Activated T-cell treated with anti-CD3 and anti-CD28 coated beads for 48 hours (primary cell): ENCODE measurements around the gene IL1A.

Experiments used
- DNase-seq: peaks from one replicate; pipeline ENCODE4 v3.0.0-alpha.2; 2020; ENCODE audit warnings: low read depth

IL1A gene

DNA sequence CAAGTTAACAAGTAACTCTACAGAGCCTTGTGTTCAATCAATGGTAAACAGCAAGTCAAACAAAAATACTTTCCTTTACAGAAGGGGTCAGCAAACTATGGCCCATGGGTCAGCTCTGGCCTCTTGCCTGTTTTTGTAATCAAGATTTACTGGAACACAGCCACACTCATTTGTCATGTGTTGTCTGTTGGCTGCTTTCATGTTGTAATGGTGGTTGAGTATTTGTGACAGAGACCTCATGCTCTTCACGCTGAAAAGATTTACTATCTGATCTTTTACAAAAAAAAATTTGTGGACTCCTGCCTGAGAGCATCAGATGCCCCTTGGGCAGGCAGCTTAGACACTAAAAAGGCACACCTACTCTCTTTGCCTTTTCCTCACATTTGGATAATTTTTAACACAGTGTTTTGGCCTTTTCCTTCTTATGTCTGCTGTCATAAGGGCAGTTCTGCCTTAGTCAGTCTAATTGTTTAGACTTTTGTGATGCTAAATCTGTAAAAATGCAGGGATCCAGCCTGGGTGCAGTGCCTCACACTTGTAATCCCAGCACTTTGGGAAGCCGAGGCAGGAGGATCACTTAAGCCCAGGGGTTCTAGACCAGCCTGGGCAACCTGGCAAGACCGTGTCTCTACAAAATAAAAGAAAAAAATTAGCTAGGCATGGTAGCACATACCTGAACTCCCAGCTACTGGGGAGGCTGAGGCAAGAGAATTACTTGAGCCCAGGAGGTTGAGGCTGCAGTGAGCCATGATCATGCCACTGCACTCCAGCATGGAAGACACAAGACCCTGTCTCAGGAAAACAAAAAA, 34.0 kb upstream of the IL1A start:
- DNase-seq = no peak

DNA sequence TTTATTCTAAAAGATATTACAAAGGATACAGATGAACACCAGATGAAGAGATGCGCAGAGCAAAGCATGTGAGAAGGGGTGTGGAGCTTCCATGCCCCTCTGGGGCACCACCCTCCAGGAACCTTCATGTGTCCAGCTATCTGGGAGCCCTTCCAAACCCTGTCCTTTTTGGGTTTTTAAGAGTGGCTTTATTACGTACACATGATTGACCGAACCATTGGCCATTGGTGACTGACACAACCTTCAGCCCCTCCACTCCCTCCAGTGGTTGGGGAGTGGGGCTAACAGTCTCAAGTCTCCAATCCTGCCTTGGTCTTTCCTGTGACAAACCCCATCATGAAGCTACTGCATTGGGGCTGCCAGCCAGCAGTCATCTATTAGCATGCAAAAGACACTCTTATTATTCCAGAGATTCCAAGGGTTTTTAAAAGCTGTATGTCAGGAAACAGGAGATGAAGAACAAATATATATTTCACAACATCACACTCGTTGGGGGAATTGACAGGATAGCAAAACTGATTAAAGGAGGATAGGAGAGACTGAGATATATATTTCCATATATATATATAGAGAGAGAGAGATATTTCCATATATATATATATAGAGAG, 32.9 kb upstream of the IL1A start:
- DNase-seq = no peak

DNA sequence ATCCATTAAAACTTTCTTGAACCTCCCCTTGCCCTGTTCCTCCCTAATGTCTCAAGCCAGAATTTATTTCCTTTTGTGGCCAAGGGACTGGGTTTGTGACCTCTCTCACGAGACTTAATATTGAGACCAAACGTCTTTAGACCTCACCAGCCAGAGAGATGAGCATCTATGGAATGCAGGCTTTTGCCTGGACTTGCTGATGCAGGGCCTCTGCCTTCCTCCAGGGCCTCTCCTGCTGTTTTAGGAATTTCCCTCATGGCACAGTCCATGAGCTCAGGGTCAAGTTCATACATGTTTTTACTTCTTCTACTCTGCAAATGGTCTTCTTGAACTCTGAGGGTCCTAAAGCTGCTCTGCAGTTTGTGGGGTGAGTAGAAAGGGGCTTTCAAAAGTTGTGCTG, 30.0 kb upstream of the IL1A start:
- DNase-seq = no peak

DNA sequence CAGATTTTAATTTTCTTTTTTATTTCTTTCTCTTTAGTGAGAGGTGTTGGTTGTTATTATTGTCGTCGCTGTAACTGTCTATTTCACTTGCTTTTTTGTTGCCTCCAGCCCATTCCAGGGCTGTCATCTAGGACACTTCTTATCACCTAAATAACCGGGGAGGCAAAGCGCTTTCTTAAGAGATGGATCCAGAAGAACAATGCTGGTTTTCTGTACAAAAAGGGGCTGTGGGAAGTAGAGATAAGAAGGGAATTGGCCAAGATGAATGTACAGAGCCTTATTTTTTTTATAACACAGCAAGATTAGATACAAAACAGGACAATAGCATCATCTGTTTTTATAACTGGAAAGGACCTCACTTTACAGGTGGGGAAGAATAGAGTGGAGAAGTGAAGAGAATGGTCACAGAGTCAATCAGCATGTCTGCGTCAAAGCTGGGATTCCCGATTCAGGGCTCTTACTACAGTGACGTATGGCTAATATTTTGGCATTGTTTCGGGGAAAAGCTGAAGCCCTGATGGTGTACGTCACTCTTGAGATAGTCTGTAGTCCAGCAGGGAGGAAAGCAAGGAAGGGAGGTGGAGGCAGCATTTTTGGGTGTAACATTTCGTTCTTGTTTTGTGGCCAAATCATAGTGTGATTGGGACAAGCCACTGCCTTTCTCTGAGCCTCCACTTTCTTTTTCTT, 29.1 kb upstream of the IL1A start:
- no peak for DNase-seq

DNA sequence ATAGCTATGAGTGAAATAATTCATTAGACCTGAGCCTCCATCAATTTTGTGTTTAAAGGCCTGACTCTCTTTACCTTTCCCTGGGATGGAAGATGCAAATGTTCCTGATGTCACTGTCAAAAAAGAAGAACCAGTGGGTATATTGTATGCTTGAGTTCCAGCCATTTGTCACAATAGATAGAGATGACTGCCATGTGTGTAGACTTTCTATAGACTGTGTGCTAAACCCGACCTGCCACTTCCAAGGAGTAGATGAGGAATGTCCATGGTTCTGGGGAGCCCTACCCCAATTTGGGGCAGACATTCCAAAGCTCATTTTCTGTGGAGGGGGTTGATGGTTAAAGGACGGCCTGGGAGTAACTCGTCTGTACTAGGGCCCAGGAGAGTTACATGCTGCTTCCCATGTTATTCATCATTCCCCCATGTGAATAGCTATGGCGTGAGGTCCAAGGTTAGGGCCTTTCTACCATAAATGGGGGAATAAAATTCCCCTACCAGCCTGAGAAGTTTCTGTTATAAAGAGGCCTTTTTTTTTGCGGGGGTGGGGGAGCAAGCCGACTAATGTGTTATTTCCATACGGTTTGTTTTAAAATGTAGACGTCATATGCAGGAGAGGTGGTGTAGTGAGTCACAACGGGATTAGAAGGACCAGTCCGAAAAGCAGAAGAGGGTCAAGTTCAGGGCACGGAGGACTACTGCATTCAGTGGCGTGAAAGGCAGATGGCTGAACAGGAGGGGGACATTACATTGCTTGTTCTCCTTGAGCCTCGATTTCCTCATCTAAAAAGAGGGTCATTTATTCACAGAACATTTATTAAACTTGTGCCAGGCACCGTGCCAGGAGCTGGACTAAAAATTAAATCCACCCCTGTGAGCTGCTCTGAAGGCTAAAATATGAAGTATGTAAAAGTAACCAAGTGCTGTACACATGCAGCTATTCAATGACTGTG, 28.3 kb upstream of the IL1A start:
- no peak for DNase-seq

DNA sequence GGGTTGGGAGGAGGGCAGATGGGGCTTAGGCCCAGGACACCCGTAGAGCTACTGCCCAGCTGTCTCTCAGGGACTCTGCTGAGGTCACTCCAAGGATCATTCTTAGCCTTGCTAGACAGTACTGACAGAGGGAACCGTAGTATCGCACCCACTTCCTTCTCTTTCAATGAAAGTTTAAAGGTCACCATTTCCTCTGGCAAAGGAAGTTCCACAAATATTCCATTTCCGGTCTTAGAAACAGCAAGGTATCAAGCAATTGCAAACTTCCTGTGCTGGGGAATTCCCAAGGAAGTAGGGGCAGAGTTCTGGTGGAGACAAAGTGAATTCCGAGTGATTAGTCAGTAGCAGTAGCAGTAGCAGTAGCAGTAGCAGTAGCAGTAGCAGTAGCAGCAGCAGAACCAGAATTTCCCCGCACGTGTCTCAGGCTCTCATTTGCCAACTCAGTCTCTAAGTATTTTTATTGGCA, 27.6 kb upstream of the IL1A start:
- no peak for DNase-seq

DNA sequence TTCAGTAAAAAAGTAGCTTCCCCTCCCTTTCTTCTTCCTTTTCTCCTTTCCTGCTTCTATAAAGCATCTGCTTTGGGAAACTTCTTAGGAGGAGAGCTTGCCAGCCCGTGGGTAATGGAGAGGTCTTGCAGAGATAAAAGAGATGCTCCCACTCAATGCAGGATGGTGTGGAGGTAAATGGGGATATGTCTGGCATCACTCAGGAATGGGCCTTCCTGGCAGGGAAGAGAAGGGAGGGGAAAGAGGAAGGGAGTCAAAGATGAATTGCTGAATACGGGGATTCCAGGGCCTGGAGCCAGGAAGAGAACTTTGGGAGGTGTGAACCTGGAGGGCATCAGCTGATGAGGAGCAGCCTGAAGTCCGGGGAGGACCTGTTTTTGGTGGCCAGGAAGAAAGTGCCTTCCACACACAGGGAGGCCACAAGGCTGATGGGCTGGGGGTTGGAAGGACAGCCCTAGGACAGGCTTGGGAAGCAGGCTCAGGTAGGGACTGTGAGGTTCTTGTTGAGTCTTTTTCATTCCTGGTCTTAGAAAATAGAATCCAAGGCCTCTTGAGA, 27.1 kb upstream of the IL1A start:
- DNase-seq = no peak

DNA sequence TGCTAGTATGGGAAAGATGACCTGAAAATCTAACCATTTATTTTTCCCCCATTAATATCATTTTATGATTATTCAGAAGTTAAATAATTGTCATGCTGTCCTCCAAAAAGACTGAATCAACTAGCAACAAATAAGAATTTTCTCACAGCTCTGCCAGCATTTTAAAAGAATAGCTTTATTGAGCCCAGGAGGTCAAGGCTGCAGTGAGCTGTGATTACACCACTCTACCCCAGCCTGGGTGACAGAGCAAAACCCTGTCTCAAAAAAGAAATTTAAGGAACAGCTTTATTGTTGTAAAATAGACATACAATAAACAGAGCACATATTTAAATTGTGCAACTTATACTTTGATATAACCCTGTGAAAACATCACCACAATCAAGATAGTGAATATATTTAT, 24.8 kb upstream of the IL1A start:
- DNase-seq = no peak

DNA sequence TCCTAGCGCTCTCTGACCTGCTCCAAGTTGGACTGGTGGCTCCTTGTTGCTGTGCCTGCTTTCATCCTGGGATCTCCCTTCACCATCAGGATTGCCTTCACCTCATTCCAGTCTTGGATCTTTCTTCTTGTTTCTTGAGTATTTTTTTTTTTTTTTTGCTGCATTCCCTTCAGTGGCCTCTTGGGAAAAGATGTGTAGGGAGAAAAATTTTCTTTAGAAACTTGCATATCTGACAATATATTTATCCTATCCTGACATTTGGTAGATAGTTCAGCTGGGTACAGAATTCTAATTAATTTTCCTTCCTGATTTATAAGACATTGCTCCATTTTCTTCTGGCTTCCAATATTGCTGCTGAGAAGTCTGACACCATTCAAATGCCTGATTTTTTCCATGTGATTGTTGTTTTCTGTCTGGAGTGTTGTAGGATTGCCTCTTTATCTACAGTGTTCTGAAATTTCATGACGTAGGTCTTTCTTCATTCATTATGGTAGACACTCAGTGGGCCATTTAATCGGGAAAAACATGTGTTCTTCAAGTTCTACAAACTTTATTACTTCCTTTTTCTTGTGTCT, 23.0 kb upstream of the IL1A start:
- no peak for DNase-seq

DNA sequence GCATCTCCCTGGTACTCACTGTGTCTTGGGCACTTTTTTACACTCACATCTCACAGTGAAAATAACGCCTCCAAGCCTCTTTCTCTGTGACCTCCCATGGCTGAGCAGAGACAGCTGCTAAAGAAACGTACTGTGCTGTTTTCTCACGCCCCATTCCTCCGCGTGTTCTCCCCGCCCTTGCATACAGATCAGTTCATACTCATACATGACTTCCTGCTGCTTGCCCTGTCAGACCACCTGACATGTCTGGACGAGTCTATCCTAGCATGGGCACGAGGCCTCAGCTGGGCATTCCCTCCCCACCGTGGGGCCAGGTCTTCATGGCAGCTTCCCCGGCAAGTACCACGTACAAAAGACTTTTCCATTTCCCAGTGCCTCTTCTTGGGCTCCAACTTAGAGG, 21.2 kb upstream of the IL1A start:
- no peak for DNase-seq

DNA sequence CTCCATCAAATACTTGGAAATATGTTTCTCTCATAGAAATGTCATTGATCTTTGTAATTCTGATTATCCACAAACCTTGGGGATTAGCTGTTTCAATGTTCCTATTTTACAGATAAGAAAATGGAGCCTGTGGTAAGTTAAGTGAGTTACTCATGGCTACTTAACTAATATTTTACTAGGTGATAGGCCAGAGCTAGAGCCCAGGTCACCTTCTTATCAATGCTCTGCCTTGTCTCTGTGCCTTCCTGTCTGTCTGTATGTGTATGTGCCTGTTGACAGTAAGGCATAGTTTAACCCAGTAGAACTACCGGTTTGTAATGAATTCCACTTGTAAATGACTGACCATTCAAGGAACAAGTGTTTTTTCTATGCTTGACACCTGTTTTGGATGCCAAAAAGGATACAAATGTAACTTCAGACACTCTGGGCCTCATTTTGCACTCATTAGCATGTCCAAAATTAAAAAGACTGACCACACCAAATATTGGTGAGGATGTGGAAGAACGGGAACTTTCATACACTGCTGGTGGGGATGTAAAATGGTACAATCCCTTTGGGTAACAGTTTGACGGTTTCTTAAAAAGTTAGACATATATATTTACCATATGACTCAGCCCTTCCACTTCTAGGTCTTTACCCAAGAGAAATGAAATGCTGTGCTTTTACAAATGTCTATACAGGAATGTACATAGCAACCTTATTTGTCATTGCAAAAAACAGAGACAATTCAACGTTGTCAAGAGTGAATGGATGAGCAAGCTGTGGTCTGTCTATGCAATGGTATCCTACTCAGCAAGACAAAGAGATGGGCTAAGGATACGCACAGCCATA, 19.6 kb upstream of the IL1A start:
- DNase-seq = no peak

DNA sequence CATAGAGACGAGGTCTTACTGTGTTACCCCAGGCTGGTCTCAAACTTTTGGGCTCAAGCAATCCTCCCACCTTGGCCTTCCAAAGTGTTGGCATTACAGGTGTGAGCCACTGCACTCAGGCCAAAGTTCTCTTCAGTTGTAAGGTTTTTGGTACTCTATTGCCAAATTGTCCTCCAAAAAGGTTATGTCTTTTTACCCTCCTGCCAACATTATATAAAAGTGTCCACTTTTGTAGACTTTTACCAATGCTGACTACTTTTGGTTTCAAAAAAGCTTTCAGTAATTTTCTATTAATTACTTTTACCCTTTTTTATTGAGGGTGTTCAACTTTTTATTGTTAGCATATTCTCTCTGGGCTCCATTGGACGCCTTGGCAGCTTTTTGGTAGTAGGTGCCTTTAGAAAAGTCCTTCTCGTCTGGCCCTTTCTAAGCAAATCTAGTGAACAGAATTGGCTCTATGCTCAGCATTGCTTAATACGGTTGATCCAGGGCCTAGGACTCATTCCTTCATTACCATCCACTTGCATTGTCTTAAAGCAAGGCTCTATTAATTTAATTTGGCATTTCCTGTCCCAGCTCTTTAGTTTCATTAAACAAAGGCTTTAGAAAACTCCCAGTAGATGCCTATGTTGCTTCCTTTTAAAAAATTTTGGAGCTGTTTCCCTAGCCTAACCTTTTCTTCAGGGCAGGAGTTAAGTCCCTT, 16.7 kb upstream of the IL1A start:
- no peak for DNase-seq

DNA sequence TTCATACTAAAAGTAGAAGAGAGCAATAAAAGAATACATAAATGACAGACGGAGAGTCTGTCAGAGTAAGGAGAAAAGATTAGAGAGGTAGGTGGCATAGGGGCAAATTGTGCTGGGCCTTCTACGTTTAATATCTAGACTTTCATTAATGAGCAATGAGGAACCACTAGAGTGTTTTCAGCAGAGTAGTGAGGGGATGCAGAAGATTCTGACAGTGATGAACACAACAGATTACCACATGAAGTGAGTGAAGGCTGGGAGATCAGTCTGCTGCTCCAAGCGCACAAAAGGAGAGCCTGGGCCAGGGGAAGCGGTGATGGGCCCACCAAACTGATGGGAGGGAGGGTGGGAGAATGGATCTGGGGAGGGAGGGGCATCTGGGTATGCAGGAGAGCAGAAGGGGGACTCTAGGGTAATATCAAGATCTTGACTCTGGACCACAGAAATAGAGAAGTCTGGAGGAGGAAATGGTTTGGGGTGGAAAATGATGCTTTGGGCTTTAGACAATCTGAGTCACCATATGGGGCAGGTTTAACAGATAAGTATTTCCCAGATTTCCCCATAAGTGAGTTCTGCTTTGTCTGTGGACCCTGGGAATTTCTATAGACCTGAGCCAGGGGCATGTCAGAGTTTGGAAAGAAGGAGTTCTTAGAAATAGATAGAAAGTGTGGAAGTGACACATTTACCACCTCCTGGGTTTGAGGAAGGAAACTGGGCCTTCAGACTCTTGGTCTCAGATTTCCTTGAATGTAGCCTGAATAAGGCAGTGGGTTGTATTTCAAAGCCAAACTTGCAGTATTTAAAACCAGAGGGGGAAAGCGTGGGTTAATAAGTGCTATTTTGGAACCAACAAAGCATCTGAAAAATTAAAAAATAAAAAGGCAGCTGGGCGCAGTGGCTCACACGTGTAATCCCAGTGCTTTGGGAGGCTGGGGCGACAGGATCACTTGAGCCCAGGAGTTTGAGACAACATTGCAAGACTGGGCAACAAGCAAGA, 15.0 kb upstream of the IL1A start:
- DNase-seq = no peak

DNA sequence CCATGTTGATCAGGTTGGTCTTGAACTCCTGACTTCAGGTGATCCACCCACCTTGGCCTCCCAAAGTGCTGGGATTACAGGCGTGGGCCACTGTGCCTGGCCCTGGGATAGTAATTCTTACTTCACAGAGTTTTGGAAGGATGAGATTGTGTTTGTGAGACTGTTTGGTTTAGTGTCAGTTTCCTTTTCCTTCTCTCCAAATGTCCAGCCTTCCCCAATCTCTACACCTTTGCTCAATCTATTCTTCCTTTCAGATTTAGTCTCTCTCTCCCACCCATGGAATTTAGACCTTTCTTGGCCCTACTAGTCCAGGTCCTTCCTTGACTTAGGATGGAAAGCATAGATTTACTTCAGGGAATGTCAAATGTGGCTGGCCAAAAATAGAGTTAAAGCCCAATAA, 12.2 kb upstream of the IL1A start:
- DNase-seq = no peak

DNA sequence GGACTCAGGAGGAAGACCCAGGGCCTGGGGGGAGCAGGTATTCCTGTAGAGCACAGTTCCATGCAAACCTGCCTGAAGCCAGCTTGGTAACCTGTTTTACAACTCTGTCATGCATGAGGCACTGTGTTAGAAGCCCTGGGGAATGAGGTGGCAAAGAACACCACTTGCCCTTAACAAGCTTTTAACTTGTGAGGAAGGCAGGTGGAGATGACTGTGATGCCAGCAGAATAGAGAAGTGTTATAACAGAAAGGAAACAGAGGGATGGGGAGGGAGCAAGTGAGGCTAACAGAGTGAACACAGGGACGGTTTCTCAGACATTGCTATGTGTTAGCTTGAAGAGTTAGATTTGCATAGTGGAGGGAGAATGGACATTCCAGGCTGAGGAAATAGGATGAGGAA, 11.5 kb upstream of the IL1A start:
- no peak for DNase-seq

DNA sequence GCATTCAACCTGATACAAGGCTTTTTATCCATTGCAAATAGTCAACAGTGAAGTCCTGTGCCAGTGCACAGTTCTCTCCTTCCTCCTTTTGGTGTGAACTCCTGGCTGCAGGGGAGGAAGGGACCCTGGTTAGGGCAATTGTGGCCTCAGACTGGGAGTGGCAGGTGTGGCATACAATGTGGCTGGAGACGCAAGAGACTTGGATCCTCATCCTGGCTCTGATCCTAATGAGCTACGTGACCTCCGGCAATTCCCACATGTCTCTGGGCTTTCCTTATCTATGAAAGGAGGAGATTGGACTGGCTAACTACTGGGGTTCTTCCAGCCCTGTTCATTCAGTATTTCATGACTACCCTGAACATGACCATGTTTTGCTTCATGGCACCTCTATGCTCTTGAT, 10.5 kb upstream of the IL1A start:
- no peak for DNase-seq

DNA sequence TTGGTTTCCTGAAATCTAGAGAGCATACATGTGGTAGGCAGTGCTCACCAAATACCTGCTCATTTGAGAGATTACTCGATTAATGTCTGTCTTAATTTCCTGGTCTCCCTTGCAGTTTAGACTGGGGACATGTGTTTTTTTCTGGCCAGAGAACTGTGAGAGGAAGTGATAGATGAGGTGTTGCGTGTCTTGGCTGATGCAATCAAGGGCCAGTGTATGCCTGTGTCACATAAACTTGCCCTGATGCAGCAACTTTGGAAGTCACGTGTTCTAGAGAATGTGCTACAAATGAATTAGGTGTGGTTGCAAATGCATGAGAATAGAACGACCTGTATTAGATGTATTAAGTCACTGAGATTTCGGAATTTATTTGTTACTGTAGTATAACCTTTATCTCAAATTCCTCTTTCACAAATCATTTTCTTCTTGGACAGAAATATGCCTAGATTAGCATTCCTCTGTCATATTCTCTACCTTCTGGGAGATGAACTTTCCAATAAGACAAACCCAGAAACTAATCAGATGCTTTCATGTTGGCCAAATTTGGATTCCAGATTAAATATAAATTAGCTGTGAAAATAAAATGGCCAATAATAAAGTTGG, 9.9 kb upstream of the IL1A start:
- DNase-seq = no peak

DNA sequence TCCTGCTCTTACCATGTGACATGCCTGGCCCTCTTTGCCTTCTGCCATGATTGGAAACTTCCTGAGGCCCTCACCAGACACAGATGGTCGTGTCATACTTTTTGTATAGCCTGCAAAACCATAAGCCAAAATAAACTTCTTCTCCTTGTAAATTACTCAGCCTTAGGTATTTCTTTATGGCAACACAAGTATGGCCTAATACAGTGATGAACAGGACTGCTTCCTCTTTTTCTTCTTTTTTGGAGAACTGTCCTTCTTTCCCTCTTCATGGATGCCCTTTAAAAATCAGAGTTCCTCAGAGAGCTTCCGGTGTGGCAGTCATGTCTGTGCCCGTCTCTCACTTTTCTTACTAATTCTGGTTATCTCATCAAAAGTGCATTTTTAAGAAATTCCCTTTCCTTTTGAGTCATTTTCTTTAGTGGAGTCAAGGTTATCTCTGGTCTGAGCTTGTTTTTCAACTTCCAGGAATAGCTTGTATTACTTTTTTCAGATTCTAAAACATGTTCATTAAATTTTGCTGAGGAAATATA, 9.2 kb upstream of the IL1A start:
- DNase-seq = no peak
